ENCODE results near the gene SNRNP200. TPM values are rescaled to one million over a fixed set of nuclear protein-coding genes. Genes with fewer than 3 reads are reported as not detected.

SNRNP200 gene
- total and polyA plus RNA-seq, 4 donors, result 28.1 to 75.2 (median 47.5) TPM

DNA sequence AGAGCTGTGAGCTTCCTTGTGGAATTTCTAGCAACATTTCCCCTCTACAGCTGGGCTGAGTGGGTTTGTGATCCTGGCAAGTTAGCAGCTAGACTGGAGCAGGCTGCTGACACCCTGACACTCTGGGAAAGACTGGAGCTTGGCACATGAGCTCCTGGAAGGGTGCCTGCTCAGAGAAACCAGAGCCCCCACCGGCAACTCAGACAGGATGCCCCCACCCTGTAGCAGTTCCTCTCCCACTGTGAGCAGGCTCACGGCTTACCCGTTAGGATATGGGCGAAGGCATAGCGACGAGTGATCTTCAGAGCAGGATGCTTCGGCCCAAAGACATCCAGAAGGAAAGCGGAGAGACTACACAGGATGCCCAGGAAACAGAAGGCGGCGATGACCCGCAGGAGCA lies 50.8 kb downstream of the SNRNP200 start:
- no peak for DNase-seq (ENCODE audit: low spot score)
- Histone ChIP-seq H3K4me1 (ENCODE audit: control insufficient read depth in 4 of 4, insufficient read depth in 4 of 4, low read length in 3 of 4) (peaks cover 7 to 34% (median 25%) of the 10 kb centered on the region in 4 donors), H3K27ac (ENCODE audit: low read depth in 1 of 2, low read length in 2 of 2) (no peak overlapping the region), H3K27me3 (ENCODE audit: control insufficient read depth in 4 of 4, insufficient read depth in 4 of 4, low read length in 3 of 4) (no peaks in the 10 kb centered on the region), H3K9ac (ENCODE audit: low read depth in 1 of 2, low read length in 2 of 2) (no peak overlapping the region), H3K4me3 (ENCODE audit: low read depth in 1 of 3, low read length in 3 of 3) (no peak overlapping the region), H3K9me3 (ENCODE audit: control insufficient read depth in 4 of 4, low read length in 3 of 4) (no peaks in the 10 kb centered on the region), H3K36me3 (ENCODE audit: control insufficient read depth in 4 of 4, insufficient read depth in 3 of 4, low read depth in 1 of 4, low read length in 3 of 4) (peaks cover 12 to 25% (median 21%) of the 10 kb centered on the region in 4 donors)
- TF ChIP-seq HNF4A (conservative IDR thresholded peaks at IDR 0.05) (no peak), NR2F2 (IDR thresholded peaks at IDR 0.05) (peak; percentile 23), GABPA (IDR thresholded peaks at IDR 0.05 in 1 of 2, conservative IDR thresholded peaks at IDR 0.05 in 1 of 2) (no peak), SP1 (IDR thresholded peaks at IDR 0.05) (peak; percentile 12)
- 75% methylated on average over 11 of the region's 11 CpGs for WGBS

DNA sequence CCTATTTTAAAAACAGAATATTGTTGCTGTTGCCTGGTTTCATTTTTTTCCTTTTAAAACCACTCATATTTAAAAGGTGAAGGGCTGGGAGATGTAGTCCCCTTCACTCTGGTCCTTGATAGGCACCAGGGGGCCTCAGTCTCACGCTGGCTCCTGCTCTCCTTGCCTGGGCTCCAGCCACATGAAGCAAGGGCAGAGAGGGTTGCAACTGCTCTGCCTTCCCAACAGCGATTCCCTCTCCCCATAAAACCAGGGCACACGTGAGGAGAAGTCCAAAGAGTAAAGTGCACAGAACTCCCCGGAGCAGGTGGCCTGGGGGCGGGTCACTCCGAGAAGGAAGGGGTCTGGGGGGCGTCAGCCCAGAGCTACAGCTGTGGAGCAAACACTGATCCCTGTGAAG lies 52.3 kb downstream of the SNRNP200 start:
- Histone ChIP-seq H3K4me1 (ENCODE audit: control insufficient read depth in 4 of 4, insufficient read depth in 4 of 4, low read length in 3 of 4) (peaks cover 2 to 21% (median 14%) of the 10 kb centered on the region in 4 donors), H3K36me3 (ENCODE audit: control insufficient read depth in 4 of 4, insufficient read depth in 3 of 4, low read depth in 1 of 4, low read length in 3 of 4) (peaks cover 9 to 25% (median 21%) of the 10 kb centered on the region in 4 donors), H3K27ac (ENCODE audit: low read depth in 1 of 2, low read length in 2 of 2) (peak overlapping the region; percentile 28 to 42), H3K27me3 (ENCODE audit: control insufficient read depth in 4 of 4, insufficient read depth in 4 of 4, low read length in 3 of 4) (no peaks in the 10 kb centered on the region), H3K9ac (ENCODE audit: low read depth in 1 of 2, low read length in 2 of 2) (no peak overlapping the region), H3K4me3 (ENCODE audit: low read depth in 1 of 3, low read length in 3 of 3) (no peak overlapping the region), H3K9me3 (ENCODE audit: control insufficient read depth in 4 of 4, low read length in 3 of 4) (no peaks in the 10 kb centered on the region)
- peak; percentile 77 to 81 for TF ChIP-seq RAD21 (IDR thresholded peaks at IDR 0.05)
- no peak for TF ChIP-seq JUND (IDR thresholded peaks at IDR 0.05)
- no peak for TF ChIP-seq TAF1 (conservative IDR thresholded peaks at IDR 0.05)
- peak; percentile 53 for TF ChIP-seq SP1 (IDR thresholded peaks at IDR 0.05)
- TF ChIP-seq, protein P1, sequence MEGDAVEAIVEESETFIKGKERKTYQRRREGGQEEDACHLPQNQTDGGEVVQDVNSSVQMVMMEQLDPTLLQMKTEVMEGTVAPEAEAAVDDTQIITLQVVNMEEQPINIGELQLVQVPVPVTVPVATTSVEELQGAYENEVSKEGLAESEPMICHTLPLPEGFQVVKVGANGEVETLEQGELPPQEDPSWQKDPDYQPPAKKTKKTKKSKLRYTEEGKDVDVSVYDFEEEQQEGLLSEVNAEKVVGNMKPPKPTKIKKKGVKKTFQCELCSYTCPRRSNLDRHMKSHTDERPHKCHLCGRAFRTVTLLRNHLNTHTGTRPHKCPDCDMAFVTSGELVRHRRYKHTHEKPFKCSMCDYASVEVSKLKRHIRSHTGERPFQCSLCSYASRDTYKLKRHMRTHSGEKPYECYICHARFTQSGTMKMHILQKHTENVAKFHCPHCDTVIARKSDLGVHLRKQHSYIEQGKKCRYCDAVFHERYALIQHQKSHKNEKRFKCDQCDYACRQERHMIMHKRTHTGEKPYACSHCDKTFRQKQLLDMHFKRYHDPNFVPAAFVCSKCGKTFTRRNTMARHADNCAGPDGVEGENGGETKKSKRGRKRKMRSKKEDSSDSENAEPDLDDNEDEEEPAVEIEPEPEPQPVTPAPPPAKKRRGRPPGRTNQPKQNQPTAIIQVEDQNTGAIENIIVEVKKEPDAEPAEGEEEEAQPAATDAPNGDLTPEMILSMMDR (IDR thresholded peaks at IDR 0.05; ENCODE audit: low read depth, low read length, missing input control), result peak; percentile 27
- TF ChIP-seq FOXA2 (IDR thresholded peaks at IDR 0.05), result no peak
- peak; percentile 46 to 67 for TF ChIP-seq RXRA (IDR thresholded peaks at IDR 0.05)
- peak; percentile 20 for TF ChIP-seq MAX (IDR thresholded peaks at IDR 0.05)
- no peak for TF ChIP-seq ZBTB33 (IDR thresholded peaks at IDR 0.05)
- peak; percentile 68 for TF ChIP-seq HNF4G (IDR thresholded peaks at IDR 0.05)
- TF ChIP-seq EGR1 (IDR thresholded peaks at IDR 0.05; ENCODE audit: low read depth in 2 of 2), result no peak
- TF ChIP-seq HNF4A (conservative IDR thresholded peaks at IDR 0.05), result peak; percentile 82 to 93
- TF ChIP-seq GABPA (IDR thresholded peaks at IDR 0.05 in 1 of 2, conservative IDR thresholded peaks at IDR 0.05 in 1 of 2), result no peak
- 40% methylated on average over 7 of the region's 7 CpGs for WGBS
- DNase-seq (ENCODE audit: low spot score), result no peak

DNA sequence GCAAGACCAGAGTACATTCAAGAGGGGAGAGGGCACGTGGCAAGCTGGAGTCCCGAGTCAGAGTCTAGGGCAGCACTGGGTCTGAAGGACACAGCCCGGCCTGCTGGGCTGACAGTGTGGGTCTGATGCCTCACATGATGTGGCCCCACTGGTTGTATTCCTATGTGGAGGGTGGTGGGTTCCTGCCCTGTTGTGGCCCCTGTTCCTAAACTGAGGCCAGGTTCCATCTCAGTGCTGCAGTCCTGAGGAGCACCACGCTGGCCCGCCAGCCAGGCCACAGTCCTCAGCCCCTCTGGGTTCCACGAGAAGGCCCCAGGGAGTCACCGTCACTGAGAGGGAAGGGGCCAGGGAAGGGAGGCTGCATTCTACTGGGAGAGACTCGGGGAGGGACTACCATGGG lies 52.8 kb downstream of the SNRNP200 start:
- peaks cover 0 to 23% (median 16%) of the 10 kb centered on the region in 4 donors for H3K4me1 ChIP-seq (ENCODE audit: control insufficient read depth in 4 of 4, insufficient read depth in 4 of 4, low read length in 3 of 4)
- 92% methylated on average over 8 of the region's 8 CpGs for WGBS
- no peaks in the 10 kb centered on the region for H3K9me3 ChIP-seq (ENCODE audit: control insufficient read depth in 4 of 4, low read length in 3 of 4)
- no peak overlapping the region for H3K9ac ChIP-seq (ENCODE audit: low read depth in 1 of 2, low read length in 2 of 2)
- no peak overlapping the region for H3K4me3 ChIP-seq (ENCODE audit: low read depth in 1 of 3, low read length in 3 of 3)
- DNase-seq (ENCODE audit: low spot score), result no peak
- peaks cover 9 to 25% (median 21%) of the 10 kb centered on the region in 4 donors for H3K36me3 ChIP-seq (ENCODE audit: control insufficient read depth in 4 of 4, insufficient read depth in 3 of 4, low read depth in 1 of 4, low read length in 3 of 4)
- H3K27ac ChIP-seq (ENCODE audit: low read depth in 1 of 2, low read length in 2 of 2), result no peak overlapping the region
- no peaks in the 10 kb centered on the region for H3K27me3 ChIP-seq (ENCODE audit: control insufficient read depth in 4 of 4, insufficient read depth in 4 of 4, low read length in 3 of 4)
- TF ChIP-seq NR2F2 (IDR thresholded peaks at IDR 0.05), result no peak
- TF ChIP-seq GABPA (IDR thresholded peaks at IDR 0.05 in 1 of 2, conservative IDR thresholded peaks at IDR 0.05 in 1 of 2), result no peak
- TF ChIP-seq, protein P1 (IDR thresholded peaks at IDR 0.05; ENCODE audit: low read depth, low read length, missing input control), result no peak
- TF ChIP-seq FOXA1 (IDR thresholded peaks at IDR 0.05), result no peak
- no peak for TF ChIP-seq REST (IDR thresholded peaks at IDR 0.05)
- no peak for TF ChIP-seq YY1 (IDR thresholded peaks at IDR 0.05)
- no peak for TF ChIP-seq FOXA2 (IDR thresholded peaks at IDR 0.05)
